Naive thymus-derived CD4-positive, alpha-beta T cell (primary cell): Measurements from ENCODE around the gene EXOC3L4. TPM values are rescaled to one million over a fixed set of nuclear protein-coding genes. Genes with fewer than 3 reads are reported as not detected.

Experiments
- ATAC-seq: fragments of 150-1000 bp; cut with Tn5 transposase; 2 replicates; pipeline ENCODE4 v1.10.0; 2021; ENCODE audit warnings: mild to moderate bottlenecking, moderate library complexity
- CTCF ChIA-PET: fragments of 350-600 bp; sonication (Branson Sonifier 250); formaldehyde crosslinking; loops from one replicate; lab custom pipeline; 2021; ENCODE audit warnings: antibody characterized with exemption; lab: Charles Lee
- POLR2A ChIA-PET: fragments of 350-600 bp; sonication (Branson Sonifier 250); formaldehyde crosslinking; loops from one replicate; lab custom pipeline; 2021; ENCODE audit warnings: antibody characterized with exemption, inconsistent platforms; lab: Charles Lee
- DNase-seq, 9 donors: peaks; one replicate each; pipeline versions ENCODE4 v3.0.0 to v3.0.0-alpha.2; 2020 to 2022; ENCODE audit warnings: mixed read lengths in 1 of 9
- H3K27ac ChIP-seq: one replicate; pipeline ENCODE4 v1.7.0; 2013; ENCODE audit warnings: mild to moderate bottlenecking, low read depth, low read length, moderate library complexity
- H3K27me3 ChIP-seq, 2 donors: one replicate each; pipeline ENCODE4 v1.7.0; 2013; ENCODE audit warnings: low read length in 2 of 2, mild to moderate bottlenecking in 2 of 2, moderate library complexity in 2 of 2; ENCODE audit not compliant: control insufficient read depth in 2 of 2, insufficient read depth in 2 of 2
- H3K36me3 ChIP-seq, 3 experiments: 1 replicate in 2 of 3; 2 replicates in 1 of 3; pipeline ENCODE4 v1.7.0; 2013; ENCODE audit warnings: low read length in 3 of 3, mild to moderate bottlenecking in 3 of 3, moderate library complexity in 1 of 3; ENCODE audit not compliant: insufficient read depth in 3 of 3, control insufficient read depth in 2 of 3
- H3K4me1 ChIP-seq, 2 donors: one replicate each; pipeline ENCODE4 v1.7.0; 2013; ENCODE audit warnings: low read length in 2 of 2, mild to moderate bottlenecking in 2 of 2, moderate library complexity in 1 of 2; ENCODE audit not compliant: control insufficient read depth in 2 of 2, insufficient read depth in 2 of 2
- H3K4me3 ChIP-seq: 2 replicates; pipeline ENCODE4 v1.7.0; 2013; ENCODE audit warnings: mild to moderate bottlenecking, low read length
- H3K9me3 ChIP-seq, 3 experiments: 1 replicate in 2 of 3; 2 replicates in 1 of 3; pipeline ENCODE4 v1.7.0; 2013; ENCODE audit warnings: low read length in 3 of 3; ENCODE audit not compliant: control insufficient read depth in 2 of 3
- H3K27ac Mint-ChIP-seq, 9 donors: one replicate each; pipeline ENCODE4 v1.8.0; 2020 to 2022; ENCODE audit warnings: mixed read lengths in 9 of 9, mild to moderate bottlenecking in 8 of 9, moderate library complexity in 5 of 9, inconsistent platforms in 2 of 9
- H3K27me3 Mint-ChIP-seq, 5 donors: one replicate each; pipeline ENCODE4 v1.8.0; 2021 to 2022; ENCODE audit warnings: mixed read lengths in 5 of 5, mild to moderate bottlenecking in 1 of 5
- H3K36me3 Mint-ChIP-seq, 5 donors: one replicate each; pipeline ENCODE4 v1.8.0; 2020 to 2022; ENCODE audit warnings: mixed read lengths in 5 of 5, mild to moderate bottlenecking in 3 of 5, inconsistent platforms in 1 of 5
- H3K4me1 Mint-ChIP-seq, 7 donors: one replicate each; pipeline ENCODE4 v1.8.0; 2020 to 2022; ENCODE audit warnings: mixed read lengths in 7 of 7, mild to moderate bottlenecking in 3 of 7, inconsistent platforms in 1 of 7
- H3K4me3 Mint-ChIP-seq, 10 donors: one replicate each; pipeline ENCODE4 v1.8.0; 2020 to 2022; ENCODE audit warnings: mild to moderate bottlenecking in 10 of 10, mixed read lengths in 10 of 10, moderate library complexity in 6 of 10, inconsistent platforms in 2 of 10
- H3K9me3 Mint-ChIP-seq, 11 donors: one replicate each; pipeline ENCODE4 v1.8.0; 2020 to 2022; ENCODE audit warnings: mixed read lengths in 11 of 11, mild to moderate bottlenecking in 4 of 11, inconsistent platforms in 1 of 11, moderate library complexity in 1 of 11
- intact Hi-C, 2 donors: fragments of 100-400 bp; cut with micrococcal nuclease; formaldehyde crosslinking; loops; one replicate each; pipeline ENCODE4 v1.15.1; 2023
- polyA plus RNA-seq, 2 donors: library from polyadenylated mRNA; unstranded; fragments of 300-500 nt; fragmentation: Illumina TruSeq; gene quantifications; one replicate each; pipeline ENCODE4 v1.2.3, GENCODE V29; 2021
- total RNA-seq, 6 experiments: library from RNA in 5 of 6; stranded (reverse) in 5 of 6; gene quantifications; 1 replicate in 5 of 6; 2 replicates in 1 of 6; pipeline ENCODE4 v1.2.3 and lab custom pipeline; 2021 to 2026

EXOC3L4 gene
- total and polyA plus RNA-seq, 7 experiments from 2014 or later, result not detected

DNA sequence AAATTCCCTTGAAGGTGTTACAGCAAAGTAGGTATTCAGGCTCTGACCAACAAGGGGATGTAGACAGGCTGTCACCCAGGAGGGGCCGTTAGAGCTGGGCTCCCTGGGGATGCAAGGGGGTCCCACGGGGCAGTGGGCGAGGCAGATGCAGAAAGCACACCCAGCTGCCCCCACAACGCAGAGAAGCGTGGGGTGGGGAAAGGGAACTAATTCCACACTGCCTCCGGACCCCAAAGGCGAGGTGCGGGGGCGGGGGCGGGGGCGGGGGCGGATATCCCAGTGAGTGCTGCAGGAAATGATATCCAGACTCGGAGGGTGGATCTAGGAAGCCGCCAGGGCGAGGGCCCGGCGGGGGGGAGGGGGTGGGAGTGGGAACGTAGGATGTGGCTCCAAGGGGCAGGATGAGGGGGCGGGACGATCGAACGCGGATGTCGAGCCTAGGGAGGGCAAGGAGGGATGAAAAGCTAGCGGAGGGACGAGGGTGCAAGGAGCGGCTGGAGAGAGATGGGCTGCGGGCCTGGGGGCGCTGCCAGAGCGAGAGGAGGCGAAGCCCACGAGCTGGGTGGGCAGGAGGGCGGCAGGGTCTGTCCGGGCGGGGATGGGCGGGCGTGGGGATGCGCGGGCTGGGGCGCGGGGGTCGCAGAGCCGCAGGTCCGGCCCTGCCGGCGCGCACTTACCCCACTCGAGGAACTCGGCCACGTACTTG, 38.0 kb upstream of the EXOC3L4 start:
- Mint-ChIP-seq H3K36me3 (no peaks in the 10 kb centered on the region), H3K4me3 (peak overlapping the region; percentile 52 to 86 (median 74)), H3K4me1 (peaks cover 0 to 13% (median 11%) of the 10 kb centered on the region in 7 donors), H3K27ac (peak overlapping the region in 3 of 9 donors; percentile 32 to 71 (median 49)), H3K27me3 (peaks cover 9 to 55% (median 14%) of the 10 kb centered on the region in 5 donors), H3K9me3 (no peaks in the 10 kb centered on the region)
- Histone ChIP-seq H3K36me3 (no peaks in the 10 kb centered on the region), H3K4me3 (no peak overlapping the region), H3K4me1 (no peaks in the 10 kb centered on the region), H3K27me3 (peaks cover 3 to 7% of the 10 kb centered on the region in 2 donors), H3K27ac (peak overlapping the region; percentile 21), H3K9me3 (no peaks in the 10 kb centered on the region)
- no peak for ATAC-seq
- ChIA-PET POLR2A (no interaction called here), CTCF (no interaction called here)
- peak in 1 of 9 donors; percentile 11 for DNase-seq
- intact Hi-C loops, result loop anchor here in 1 of 2 donors (1.0 to 10.0 kb wide), 2 partner anchors 19 to 282 kb away; partner anchors contain the start of gene TRAF3

DNA sequence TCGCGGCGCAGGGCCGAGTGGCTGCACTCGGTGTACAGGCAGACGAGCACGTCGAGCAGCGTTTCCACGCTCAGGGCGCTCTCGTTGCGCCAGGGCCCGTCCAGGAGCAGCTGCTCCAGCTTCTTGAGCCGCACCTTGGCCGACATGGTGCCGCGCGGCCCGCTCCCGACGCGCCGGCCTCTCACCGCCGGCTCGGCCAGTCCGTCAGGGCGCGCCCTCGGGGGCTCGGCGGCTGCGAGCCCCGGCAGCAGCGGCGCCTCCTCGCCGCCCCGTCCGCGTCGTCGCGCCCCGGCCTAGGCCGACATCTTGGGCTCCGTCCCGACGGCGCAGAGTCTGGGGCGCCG, 37.5 kb upstream of the EXOC3L4 start:
- Histone ChIP-seq H3K27me3 (peaks cover 3 to 7% of the 10 kb centered on the region in 2 donors), H3K4me1 (no peaks in the 10 kb centered on the region), H3K27ac (peak overlapping the region; percentile 21), H3K4me3 (no peak overlapping the region), H3K36me3 (no peaks in the 10 kb centered on the region), H3K9me3 (no peaks in the 10 kb centered on the region)
- H3K9me3 Mint-ChIP-seq, result no peaks in the 10 kb centered on the region
- H3K27ac Mint-ChIP-seq, result no peak overlapping the region
- intact Hi-C loops, result loop anchor here in 1 of 2 donors (1.0 to 10.0 kb wide), 2 partner anchors 18 to 282 kb away; partner anchors contain the start of gene TRAF3
- DNase-seq (peak in 2 of 9 donors; percentile 14 to 16), ATAC-seq (peak; percentile 8)
- peaks cover 9 to 59% (median 14%) of the 10 kb centered on the region in 5 donors for H3K27me3 Mint-ChIP-seq
- H3K4me3 Mint-ChIP-seq, result peak overlapping the region in 4 of 10 donors; percentile 60 to 82 (median 78)
- H3K36me3 Mint-ChIP-seq, result no peaks in the 10 kb centered on the region
- ChIA-PET CTCF (no interaction called here), POLR2A (no interaction called here)
- peaks cover 0 to 13% (median 11%) of the 10 kb centered on the region in 7 donors for H3K4me1 Mint-ChIP-seq

DNA sequence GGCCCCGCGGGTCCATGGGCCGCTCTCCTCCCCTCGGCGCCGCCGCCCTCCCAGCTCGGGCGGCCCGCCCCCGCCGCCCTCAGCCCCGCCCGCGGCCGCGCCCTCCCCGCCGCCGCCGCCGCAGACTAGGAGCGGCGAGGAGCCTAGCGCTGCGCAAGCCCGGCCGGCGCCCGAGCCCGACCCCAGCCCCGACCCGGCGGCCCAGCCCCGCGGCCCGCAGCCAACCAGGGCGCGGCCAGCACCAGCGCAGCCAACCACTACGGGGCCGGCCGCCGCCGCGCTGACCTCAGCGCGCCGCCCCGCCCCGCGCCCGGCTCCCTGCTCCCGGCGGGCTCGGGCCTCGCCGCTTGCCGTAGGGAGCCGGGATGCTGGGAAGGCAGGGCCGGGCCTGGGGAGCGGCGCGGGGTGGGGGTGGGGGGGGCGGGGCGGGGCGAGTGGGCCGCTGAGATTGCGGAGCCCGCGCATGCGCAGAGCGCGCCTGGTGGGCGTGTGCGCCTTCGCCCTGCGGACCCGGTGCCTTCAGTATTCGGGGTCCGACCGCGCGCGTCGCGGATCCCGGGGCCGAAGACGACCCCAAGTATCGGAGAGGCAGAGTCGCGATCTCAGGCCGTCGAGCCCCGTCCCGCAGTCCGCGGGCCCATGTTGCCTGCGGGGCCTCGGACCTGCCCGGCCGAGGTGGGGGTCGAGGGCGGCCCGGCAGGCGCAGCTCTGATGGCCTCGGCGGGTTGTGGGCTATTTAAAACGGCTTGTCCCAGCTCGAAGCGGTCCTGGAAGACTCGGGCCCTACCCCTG, 37.0 kb upstream of the EXOC3L4 start, which contains the start of gene CDC42BPB:
CDC42BPB (minus strand) TSS at position 178 of the 792 bp plus-strand sequence. CDS start 376 bp downstream, outside the sequence.
- peaks cover 0 to 13% (median 11%) of the 10 kb centered on the region in 7 donors for H3K4me1 Mint-ChIP-seq
- H3K27ac Mint-ChIP-seq, result peak within 1 kb of the TSS in 2 of 9 donors; percentile 15 to 49
- H3K36me3 Mint-ChIP-seq, result no peaks in the 10 kb centered on the region
- Histone ChIP-seq H3K36me3 (no peaks in the 10 kb centered on the region), H3K4me1 (no peaks in the 10 kb centered on the region), H3K9me3 (no peaks in the 10 kb centered on the region), H3K27ac (peak within 1 kb of the TSS; percentile 21), H3K4me3 (peak within 1 kb of the TSS; percentile 39), H3K27me3 (peaks cover 3 to 7% of the 10 kb centered on the region in 2 donors)
- POLR2A ChIA-PET, result no interaction called here
- peak; percentile 91 for ATAC-seq
- intact Hi-C loops, result loop anchor here in 1 of 2 donors (1.0 to 10.0 kb wide), 2 partner anchors 18 to 283 kb away; partner anchors contain the start of gene TRAF3
- CTCF ChIA-PET, result no interaction called here
- peak; percentile 32 to 60 (median 52) for DNase-seq
- peak within 1 kb of the TSS; percentile 59 to 86 (median 74) for H3K4me3 Mint-ChIP-seq
- peaks cover 9 to 62% (median 14%) of the 10 kb centered on the region in 5 donors for H3K27me3 Mint-ChIP-seq
- no peaks in the 10 kb centered on the region for H3K9me3 Mint-ChIP-seq

DNA sequence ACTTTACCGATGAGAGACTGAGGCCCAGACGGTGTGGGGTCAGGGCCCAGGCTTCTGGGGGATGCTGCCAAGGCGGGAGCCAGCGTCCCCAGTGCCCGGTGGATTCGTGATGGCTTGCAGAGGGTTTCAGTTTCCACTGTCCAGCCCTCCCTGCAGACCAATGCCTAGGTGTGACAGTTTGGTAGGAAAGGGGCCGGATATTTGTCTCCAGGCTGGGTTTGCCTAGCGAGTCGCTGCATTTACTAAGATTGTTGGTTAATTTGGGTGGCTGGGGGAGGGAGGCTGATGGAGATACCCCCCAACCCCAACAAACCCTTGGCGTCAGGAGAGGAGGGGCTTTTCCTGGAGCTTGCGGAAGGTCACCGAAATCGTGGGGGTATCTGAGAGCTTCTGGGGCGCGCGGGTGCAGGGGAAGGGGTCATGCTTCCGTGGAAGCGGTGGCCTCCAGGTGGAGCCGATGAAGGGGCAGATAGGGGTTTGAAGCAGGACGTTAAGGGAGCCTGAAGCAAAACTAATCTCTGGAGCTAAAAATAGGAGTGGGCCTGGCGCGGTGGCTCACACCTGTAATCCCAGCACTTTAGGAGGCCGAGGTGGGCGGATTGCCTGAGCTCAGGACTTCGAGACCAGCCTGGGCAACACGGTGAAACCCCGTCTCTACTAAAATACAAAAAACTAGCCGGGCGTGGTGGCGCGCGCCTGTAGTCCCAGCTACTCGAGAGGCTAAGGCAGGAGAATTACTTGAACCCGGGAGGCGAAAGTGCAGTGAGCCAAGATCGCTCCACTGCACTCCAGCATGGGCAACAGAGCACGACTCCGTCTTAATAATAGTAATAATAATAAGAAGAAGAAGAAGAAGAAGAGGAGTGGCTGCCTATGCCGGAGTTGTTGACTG, 36.1 kb upstream of the EXOC3L4 start:
- Mint-ChIP-seq H3K27me3 (peaks cover 10 to 67% (median 14%) of the 10 kb centered on the region in 5 donors), H3K4me3 (peak overlapping the region; percentile 45 to 86 (median 60)), H3K4me1 (peaks cover 0 to 13% (median 11%) of the 10 kb centered on the region in 7 donors), H3K27ac (peak overlapping the region in 1 of 9 donors; percentile 15), H3K36me3 (no peaks in the 10 kb centered on the region), H3K9me3 (no peaks in the 10 kb centered on the region)
- CTCF ChIA-PET, result no interaction called here
- DNase-seq, result no peak
- H3K27me3 ChIP-seq, result peaks cover 3 to 7% of the 10 kb centered on the region in 2 donors
- no peaks in the 10 kb centered on the region for H3K4me1 ChIP-seq
- POLR2A ChIA-PET, result no interaction called here
- no peaks in the 10 kb centered on the region for H3K9me3 ChIP-seq
- no peak for ATAC-seq
- intact Hi-C loops, result loop anchor here in 1 of 2 donors (10.0 kb wide), 1 partner anchor 284 kb away; the partner anchor contains the start of gene TRAF3
- peak overlapping the region; percentile 39 for H3K4me3 ChIP-seq
- H3K36me3 ChIP-seq, result no peaks in the 10 kb centered on the region
- no peak overlapping the region for H3K27ac ChIP-seq

DNA sequence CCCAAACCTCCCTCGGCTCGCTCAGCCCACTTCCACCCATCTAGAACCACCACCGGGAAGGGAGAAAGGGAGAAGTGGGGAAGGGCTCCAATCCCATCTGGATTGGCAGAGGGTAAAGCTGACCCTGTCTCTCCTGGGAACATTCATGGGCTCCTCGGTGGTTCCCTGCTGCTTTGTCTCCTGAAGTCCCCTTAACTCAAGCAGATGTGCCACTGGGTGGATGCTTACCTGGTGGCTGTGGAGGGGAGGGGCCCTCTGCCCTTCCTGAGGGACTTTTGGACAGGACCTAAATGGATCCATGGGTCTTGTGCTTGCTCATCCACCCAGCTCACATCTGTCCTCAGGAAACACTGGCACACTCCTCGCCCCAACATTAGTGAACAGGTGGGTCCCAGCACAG, 35.0 kb upstream of the EXOC3L4 start:
- H3K36me3 ChIP-seq, result no peaks in the 10 kb centered on the region
- ChIA-PET CTCF (no interaction called here), POLR2A (interaction anchor here (0.6 kb wide), 1 partner anchor 281 kb away, joined by 4 read pairs; no protein-coding TSS in a partner anchor)
- H3K27ac ChIP-seq, result no peak overlapping the region
- no peak overlapping the region for H3K4me3 ChIP-seq
- intact Hi-C loops, result loop anchor here in 1 of 2 donors (10.0 kb wide), 1 partner anchor 285 kb away; the partner anchor contains the start of gene TRAF3
- DNase-seq, result no peak
- H3K4me1 ChIP-seq, result no peaks in the 10 kb centered on the region
- ATAC-seq, result no peak
- peaks cover 3 to 7% of the 10 kb centered on the region in 2 donors for H3K27me3 ChIP-seq
- H3K36me3 Mint-ChIP-seq, result no peaks in the 10 kb centered on the region
- H3K9me3 ChIP-seq, result no peaks in the 10 kb centered on the region
- H3K4me3 Mint-ChIP-seq, result peak overlapping the region in 2 of 10 donors; percentile 7 to 12
- H3K4me1 Mint-ChIP-seq, result peaks cover 0 to 13% (median 11%) of the 10 kb centered on the region in 7 donors
- H3K9me3 Mint-ChIP-seq, result no peaks in the 10 kb centered on the region
- H3K27ac Mint-ChIP-seq, result no peak overlapping the region
- H3K27me3 Mint-ChIP-seq, result peaks cover 14 to 64% (median 16%) of the 10 kb centered on the region in 5 donors
